ENCODE results near the gene ACADSB. TPM values are rescaled to one million over a fixed set of nuclear protein-coding genes. Genes with fewer than 3 reads are reported as not detected.

ACADSB gene
- total RNA-seq, 4 donors from 2014 or later, result 18.0 to 36.9 (median 27.4) TPM

DNA sequence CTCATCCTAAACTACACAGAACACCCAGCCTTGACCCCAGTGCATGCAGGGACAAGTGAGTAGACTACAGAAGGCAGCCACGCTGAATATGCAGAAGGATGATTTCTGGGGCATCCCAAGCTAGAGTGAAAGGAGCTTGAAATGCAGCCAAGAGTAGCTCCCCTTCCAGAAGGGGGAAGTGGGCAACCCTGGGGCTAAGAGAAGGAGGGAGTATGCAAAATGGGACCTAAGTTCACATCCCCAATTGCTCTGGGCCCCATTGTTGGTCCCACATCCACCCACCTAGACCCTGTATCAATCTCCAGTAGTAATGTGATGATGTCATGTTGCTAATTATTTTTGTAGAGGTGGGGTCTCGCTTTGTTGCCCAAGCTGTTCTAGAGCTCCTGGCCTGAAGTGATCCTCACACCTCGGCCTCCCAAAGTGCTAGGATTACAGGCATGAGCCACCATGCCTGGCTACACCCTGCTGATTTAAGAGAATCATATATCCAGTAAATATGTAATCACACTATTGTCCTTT, 34.2 kb upstream of the ACADSB start:
- Histone ChIP-seq H3K36me3 (no peaks in the 10 kb centered on the region), H3K4me3 (no peak overlapping the region), H3K27ac (no peak overlapping the region), H3K4me1 (peaks cover 2% of the 10 kb centered on the region), H3K27me3 (no peaks in the 10 kb centered on the region), H3K9me3 (no peaks in the 10 kb centered on the region)
- no peak for DNase-seq (ENCODE audit: low spot score in 2 of 2)
- 74% methylated on average over 3 of the region's 3 CpGs for WGBS
- no peak for TF ChIP-seq POLR2A (IDR thresholded peaks at IDR 0.05)

DNA sequence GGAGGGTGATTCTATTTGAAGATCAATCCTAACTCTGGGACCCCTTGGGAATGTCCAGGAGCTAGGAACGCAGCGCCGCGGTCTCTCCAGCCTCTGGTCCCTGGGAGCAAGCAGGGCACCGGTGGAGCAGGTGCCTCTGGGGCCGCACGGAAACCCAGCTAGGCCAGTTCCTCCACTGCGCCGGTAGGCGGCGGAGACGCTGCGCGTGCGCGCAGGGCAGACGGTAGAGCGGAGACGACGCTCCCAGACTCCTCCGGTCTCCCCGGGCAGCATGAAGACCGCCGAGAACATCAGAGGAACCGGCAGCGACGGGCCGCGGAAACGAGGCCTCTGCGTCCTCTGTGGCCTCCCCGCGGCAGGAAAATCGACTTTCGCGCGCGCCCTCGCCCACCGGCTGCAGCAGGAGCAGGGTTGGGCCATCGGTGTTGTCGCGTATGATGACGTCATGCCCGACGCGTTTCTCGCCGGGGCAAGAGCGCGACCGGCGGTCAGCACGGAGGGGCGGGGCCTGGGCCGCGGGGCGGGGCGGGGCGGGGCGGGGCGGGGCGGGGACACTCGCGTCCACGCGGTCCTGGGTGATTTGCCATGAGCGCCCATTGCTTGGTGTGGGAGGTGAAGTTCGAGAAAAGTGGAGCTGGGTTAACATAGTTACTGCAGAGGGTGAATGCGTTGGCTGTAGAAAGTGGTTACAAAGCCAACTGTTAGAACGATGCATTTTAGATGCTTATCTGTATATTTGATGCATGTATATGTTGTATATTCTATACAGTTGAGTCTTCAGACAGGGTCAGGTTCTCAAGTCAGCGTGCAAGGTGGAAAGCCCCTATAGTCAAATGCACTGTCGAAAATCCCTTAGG, 28.4 kb upstream of the ACADSB start, which contains the start of gene PSTK:
TSS of gene PSTK (plus strand) at position 193 of the 857 bp plus-strand sequence. CDS start at position 272, 79 bp downstream.
- Histone ChIP-seq H3K27me3 (no peaks in the 10 kb centered on the region), H3K4me1 (peaks cover 15% of the 10 kb centered on the region), H3K9me3 (no peaks in the 10 kb centered on the region), H3K36me3 (no peaks in the 10 kb centered on the region), H3K4me3 (peak within 1 kb of the TSS; percentile 77), H3K27ac (peak within 1 kb of the TSS; percentile 98)
- TF ChIP-seq POLR2A (IDR thresholded peaks at IDR 0.05) (peak in 1 of 2 donors; percentile 15), POLR2AphosphoS5 (IDR thresholded peaks at IDR 0.05) (peak; percentile 25 to 87 (median 74)), EP300 (IDR thresholded peaks at IDR 0.05) (no peak)
- TF ChIP-seq, protein P1, sequence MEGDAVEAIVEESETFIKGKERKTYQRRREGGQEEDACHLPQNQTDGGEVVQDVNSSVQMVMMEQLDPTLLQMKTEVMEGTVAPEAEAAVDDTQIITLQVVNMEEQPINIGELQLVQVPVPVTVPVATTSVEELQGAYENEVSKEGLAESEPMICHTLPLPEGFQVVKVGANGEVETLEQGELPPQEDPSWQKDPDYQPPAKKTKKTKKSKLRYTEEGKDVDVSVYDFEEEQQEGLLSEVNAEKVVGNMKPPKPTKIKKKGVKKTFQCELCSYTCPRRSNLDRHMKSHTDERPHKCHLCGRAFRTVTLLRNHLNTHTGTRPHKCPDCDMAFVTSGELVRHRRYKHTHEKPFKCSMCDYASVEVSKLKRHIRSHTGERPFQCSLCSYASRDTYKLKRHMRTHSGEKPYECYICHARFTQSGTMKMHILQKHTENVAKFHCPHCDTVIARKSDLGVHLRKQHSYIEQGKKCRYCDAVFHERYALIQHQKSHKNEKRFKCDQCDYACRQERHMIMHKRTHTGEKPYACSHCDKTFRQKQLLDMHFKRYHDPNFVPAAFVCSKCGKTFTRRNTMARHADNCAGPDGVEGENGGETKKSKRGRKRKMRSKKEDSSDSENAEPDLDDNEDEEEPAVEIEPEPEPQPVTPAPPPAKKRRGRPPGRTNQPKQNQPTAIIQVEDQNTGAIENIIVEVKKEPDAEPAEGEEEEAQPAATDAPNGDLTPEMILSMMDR (IDR thresholded peaks at IDR 0.05), result peak; percentile 82 to 99
- peak; percentile 91 to 93 for DNase-seq (ENCODE audit: low spot score in 2 of 2)
- WGBS, result 2% methylated on average over 29 of the region's 73 CpGs

DNA sequence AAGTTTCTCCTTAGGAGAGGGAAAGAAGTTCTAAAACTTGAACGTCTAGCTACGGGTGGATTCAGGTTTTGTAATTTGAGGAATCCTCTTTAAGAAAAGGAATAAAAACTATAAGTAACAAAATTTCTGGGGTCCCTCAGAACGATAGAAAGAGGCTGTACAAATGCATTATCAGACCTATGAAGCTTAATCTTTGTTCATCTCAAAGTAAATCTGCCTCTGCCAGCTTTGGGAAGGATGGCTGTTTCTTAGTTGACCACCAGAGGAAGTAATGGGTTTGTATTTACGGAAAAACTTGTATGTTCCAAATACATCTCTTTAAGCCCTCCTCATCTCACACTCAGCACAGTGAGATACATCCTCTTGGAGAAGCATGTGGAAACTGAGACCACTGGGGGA, 27.7 kb upstream of the ACADSB start:
- TF ChIP-seq POLR2AphosphoS5 (IDR thresholded peaks at IDR 0.05) (no peak), EP300 (IDR thresholded peaks at IDR 0.05) (no peak), POLR2A (IDR thresholded peaks at IDR 0.05) (no peak)
- TF ChIP-seq, protein P1 (IDR thresholded peaks at IDR 0.05), result peak in 1 of 2 donors; percentile 4
- H3K27me3 ChIP-seq, result no peaks in the 10 kb centered on the region
- peak overlapping the region; percentile 77 for H3K4me3 ChIP-seq
- WGBS, result 14% methylated on average over 4 of the region's 4 CpGs
- H3K36me3 ChIP-seq, result no peaks in the 10 kb centered on the region
- no peak overlapping the region for H3K27ac ChIP-seq
- H3K4me1 ChIP-seq, result peaks cover 15% of the 10 kb centered on the region
- no peaks in the 10 kb centered on the region for H3K9me3 ChIP-seq
- no peak for DNase-seq (ENCODE audit: low spot score in 2 of 2)

DNA sequence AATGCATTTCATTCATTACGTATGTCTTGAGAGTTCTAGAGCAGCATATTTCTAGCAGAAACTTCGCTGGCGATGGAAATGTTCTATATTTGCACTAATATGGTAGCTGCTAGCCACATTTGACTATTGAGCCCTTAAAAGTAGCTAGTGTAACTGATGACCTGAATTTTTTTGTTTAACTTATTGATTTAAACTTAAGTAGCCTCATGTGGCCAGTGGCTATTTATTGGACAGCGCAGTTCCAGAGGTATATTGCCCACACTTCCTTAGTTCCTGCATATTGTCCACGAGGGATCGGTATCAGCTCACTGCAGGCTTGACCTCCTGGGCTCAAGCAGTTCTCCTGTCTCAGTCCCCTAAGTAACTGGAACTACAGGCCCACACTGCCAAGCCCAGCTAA, 24.9 kb upstream of the ACADSB start:
- peaks cover 15% of the 10 kb centered on the region for H3K4me1 ChIP-seq
- no peaks in the 10 kb centered on the region for H3K9me3 ChIP-seq
- H3K27ac ChIP-seq, result no peak overlapping the region
- no peak for DNase-seq (ENCODE audit: low spot score in 2 of 2)
- 94% methylated on average over 6 of the region's 6 CpGs for WGBS
- no peaks in the 10 kb centered on the region for H3K36me3 ChIP-seq
- no peak overlapping the region for H3K4me3 ChIP-seq
- no peaks in the 10 kb centered on the region for H3K27me3 ChIP-seq
- no peak for TF ChIP-seq EP300 (IDR thresholded peaks at IDR 0.05)
- no peak for TF ChIP-seq POLR2AphosphoS5 (IDR thresholded peaks at IDR 0.05)
- TF ChIP-seq, protein P1 (IDR thresholded peaks at IDR 0.05), result no peak
- TF ChIP-seq POLR2A (IDR thresholded peaks at IDR 0.05), result no peak

DNA sequence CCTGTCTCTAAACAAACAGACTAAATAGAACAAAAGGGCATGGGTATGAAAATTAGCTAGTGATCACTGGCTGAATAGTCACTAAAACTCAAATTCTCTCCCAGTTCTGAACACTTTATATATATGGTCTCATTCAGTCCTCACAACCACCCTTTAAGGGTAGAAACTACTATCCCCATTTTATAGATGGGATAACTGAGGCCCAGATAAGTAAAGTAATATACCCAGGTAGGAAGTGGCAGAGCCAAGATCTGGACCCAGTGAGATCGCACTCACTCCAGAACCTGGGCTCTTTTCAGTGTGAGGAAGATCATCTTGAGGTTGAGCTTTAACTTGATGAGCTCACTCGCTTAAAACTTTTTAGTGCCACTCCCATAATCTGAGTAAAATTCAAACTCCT, 24.1 kb upstream of the ACADSB start:
- 97% methylated on average over 2 of the region's 2 CpGs for WGBS
- no peaks in the 10 kb centered on the region for H3K9me3 ChIP-seq
- TF ChIP-seq POLR2A (IDR thresholded peaks at IDR 0.05) (no peak), POLR2AphosphoS5 (IDR thresholded peaks at IDR 0.05) (no peak), EP300 (IDR thresholded peaks at IDR 0.05) (no peak)
- TF ChIP-seq, protein P1 (IDR thresholded peaks at IDR 0.05), result no peak
- peaks cover 12% of the 10 kb centered on the region for H3K4me1 ChIP-seq
- H3K36me3 ChIP-seq, result no peaks in the 10 kb centered on the region
- no peak for DNase-seq (ENCODE audit: low spot score in 2 of 2)
- H3K27me3 ChIP-seq, result no peaks in the 10 kb centered on the region
- H3K4me3 ChIP-seq, result no peak overlapping the region
- no peak overlapping the region for H3K27ac ChIP-seq

Data from suprapubic skin (tissue), 4 donors.